Effector memory CD8-positive, alpha-beta T cell (primary cell): Measurements from ENCODE around the gene METTL25.

Experiments used
- ATAC-seq: fragments of 150-1000 bp; cut with Tn5 transposase; replicated peaks from 2 replicates; pipeline ENCODE4 v1.10.0; 2021; ENCODE audit warnings: mild to moderate bottlenecking, moderate library complexity
- DNase-seq, 3 experiments: peaks; one replicate each; pipeline ENCODE4 v3.0.0; 2021
- H3K27ac Mint-ChIP-seq, 2 donors: one replicate each; pipeline ENCODE4 v1.8.0; 2022; ENCODE audit warnings: mild to moderate bottlenecking in 2 of 2, mixed read lengths in 2 of 2, moderate library complexity in 2 of 2
- H3K27me3 Mint-ChIP-seq, 2 donors: one replicate each; pipeline ENCODE4 v1.8.0; 2022; ENCODE audit warnings: mixed read lengths in 2 of 2
- H3K36me3 Mint-ChIP-seq: one replicate; pipeline ENCODE4 v1.8.0; 2022; ENCODE audit warnings: mild to moderate bottlenecking, moderate library complexity, mixed read lengths; ENCODE audit not compliant: insufficient read depth
- H3K4me1 Mint-ChIP-seq, 2 donors: one replicate each; pipeline ENCODE4 v1.8.0; 2022; ENCODE audit warnings: low read depth in 2 of 2, mixed read lengths in 2 of 2
- H3K4me3 Mint-ChIP-seq, 2 donors: one replicate each; pipeline ENCODE4 v1.8.0; 2022; ENCODE audit warnings: mild to moderate bottlenecking in 2 of 2, mixed read lengths in 2 of 2, moderate library complexity in 2 of 2
- H3K9me3 Mint-ChIP-seq, 2 donors: one replicate each; pipeline ENCODE4 v1.8.0; 2022; ENCODE audit warnings: mixed read lengths in 2 of 2

The METTL25 gene

DNA sequence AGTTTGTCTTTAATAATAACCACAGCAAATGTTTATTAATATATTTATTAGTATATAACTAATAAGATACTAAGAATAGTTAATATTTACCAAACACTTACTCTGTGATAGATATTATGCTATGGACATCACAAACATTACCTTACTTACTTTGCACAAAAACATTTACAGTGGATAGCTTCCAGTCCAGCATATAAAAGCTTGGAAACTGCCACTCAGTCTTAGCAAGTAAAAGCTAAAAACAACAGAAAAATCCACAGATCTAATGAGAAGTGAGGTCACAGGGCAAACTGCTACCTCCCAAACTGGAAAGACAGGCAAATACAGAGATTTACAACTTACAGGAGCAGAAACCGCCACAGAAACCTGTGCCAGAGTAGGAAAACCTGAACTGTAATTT is 99.8 kb downstream of the METTL25 start:
- ATAC-seq (no peak), DNase-seq (no peak)
- Mint-ChIP-seq H3K27ac (no peak overlapping the region), H3K9me3 (no peaks in the 10 kb centered on the region), H3K36me3 (peaks cover 3% of the 10 kb centered on the region), H3K4me3 (no peak overlapping the region), H3K4me1 (no peaks in the 10 kb centered on the region), H3K27me3 (no peaks in the 10 kb centered on the region)

- Mint-ChIP-seq H3K36me3 (peaks cover 3% of the 10 kb centered on the region), H3K27ac (no peak overlapping the region), H3K4me3 (no peak overlapping the region), H3K27me3 (no peaks in the 10 kb centered on the region), H3K4me1 (peaks cover 0 to 4% of the 10 kb centered on the region in 2 donors), H3K9me3 (no peaks in the 10 kb centered on the region)
- ATAC-seq (no peak), DNase-seq (no peak)
Measured at GRCh38 chr12:82461393-82461792, 103.1 kb downstream of the METTL25 start.

GRCh38 chr12:82461836-82462235 is 103.5 kb downstream of the METTL25 start:
- H3K4me3 Mint-ChIP-seq, result no peak overlapping the region
- H3K4me1 Mint-ChIP-seq, result peaks cover 0 to 4% of the 10 kb centered on the region in 2 donors
- no peaks in the 10 kb centered on the region for H3K27me3 Mint-ChIP-seq
- H3K27ac Mint-ChIP-seq, result no peak overlapping the region
- no peak for ATAC-seq
- no peaks in the 10 kb centered on the region for H3K9me3 Mint-ChIP-seq
- H3K36me3 Mint-ChIP-seq, result peaks cover 3% of the 10 kb centered on the region
- DNase-seq, result no peak

DNA sequence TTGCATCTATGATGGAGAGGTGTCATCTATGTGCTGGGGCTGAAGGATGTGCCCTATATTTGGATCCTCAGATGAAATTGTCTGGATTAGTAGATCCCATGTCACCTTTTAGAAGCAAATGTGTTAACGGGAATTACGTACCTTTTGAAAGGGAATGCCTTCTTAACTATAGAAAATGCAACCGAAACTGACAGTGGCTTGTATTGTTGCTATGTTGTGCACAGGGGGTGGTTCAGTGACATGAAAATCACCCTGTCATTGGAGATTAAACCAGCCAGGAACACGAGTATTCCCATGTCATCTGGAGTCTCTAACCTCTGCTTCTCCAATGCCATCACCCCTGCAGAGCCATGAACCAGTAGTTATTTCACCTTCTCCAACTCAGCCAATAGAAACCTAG is 110.2 kb downstream of the METTL25 start:
- H3K27me3 Mint-ChIP-seq, result no peaks in the 10 kb centered on the region
- no peak overlapping the region for H3K27ac Mint-ChIP-seq
- H3K36me3 Mint-ChIP-seq, result no peaks in the 10 kb centered on the region
- no peak overlapping the region for H3K4me3 Mint-ChIP-seq
- peaks cover 0 to 3% of the 10 kb centered on the region in 2 donors for H3K9me3 Mint-ChIP-seq
- H3K4me1 Mint-ChIP-seq, result peaks cover 0 to 4% of the 10 kb centered on the region in 2 donors
- DNase-seq, result no peak
- ATAC-seq, result no peak

DNA sequence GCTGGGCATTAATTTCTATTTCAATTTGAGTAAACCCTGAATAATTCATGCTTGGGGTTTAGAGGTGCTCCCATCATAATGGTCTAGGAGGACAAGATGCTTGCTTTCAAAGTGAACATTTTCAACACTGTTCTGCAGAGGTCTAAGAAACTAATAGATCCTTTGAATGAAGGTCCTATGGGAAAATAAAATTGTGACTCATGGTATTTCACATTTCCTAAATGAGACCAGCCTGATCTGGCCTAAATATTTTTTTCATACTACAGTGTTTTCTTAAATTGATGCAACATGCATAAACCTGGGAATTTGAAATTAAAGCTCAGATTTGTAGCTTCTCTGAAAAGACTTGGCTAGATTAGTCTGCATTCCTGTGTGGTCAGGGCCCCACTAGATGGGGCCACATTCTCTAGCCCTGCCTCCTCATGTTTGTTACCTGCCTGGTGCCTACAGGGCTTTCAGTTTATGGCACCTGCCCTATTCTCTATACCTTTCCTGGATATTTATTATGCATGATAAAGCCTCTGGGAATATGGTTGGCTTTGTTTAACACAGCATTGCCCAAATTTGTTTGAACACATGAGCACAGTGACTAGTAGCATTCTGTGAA is 112.7 kb downstream of the METTL25 start:
- Mint-ChIP-seq H3K4me1 (no peaks in the 10 kb centered on the region), H3K9me3 (peaks cover 0 to 3% of the 10 kb centered on the region in 2 donors), H3K4me3 (no peak overlapping the region), H3K36me3 (no peaks in the 10 kb centered on the region), H3K27ac (no peak overlapping the region), H3K27me3 (no peaks in the 10 kb centered on the region)
- DNase-seq (no peak), ATAC-seq (no peak)

DNA sequence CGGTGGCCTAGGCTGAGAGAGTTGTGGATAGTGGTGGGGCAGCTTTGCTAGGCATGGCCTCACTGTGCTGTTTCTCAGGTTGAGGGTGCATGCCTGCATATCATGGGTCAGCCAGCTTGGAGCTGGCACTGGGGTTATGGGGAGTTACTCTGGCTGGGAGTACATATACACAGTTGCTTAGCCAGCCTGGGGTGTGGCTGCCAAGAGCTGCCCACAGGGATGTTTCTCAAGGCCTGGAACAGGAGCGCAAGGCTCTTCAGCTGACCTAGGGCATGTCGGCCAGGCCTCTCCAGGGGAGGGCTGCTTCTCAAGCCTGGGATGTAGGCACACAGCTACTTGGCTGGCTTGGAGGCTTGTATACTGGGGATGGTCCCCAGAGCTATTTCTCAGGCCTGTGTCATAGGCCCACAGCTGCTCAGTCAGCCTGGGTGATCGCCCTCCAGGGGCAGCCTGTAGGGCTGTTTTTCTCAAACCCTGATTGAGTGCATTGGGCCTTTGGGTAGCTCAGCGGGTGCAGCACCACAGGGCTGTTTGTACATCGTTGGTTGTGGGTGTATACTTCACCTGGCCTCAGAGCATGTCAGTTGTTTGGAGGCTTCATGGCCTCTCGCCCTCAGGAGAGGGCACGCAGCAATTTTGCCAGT is 114.9 kb downstream of the METTL25 start:
- Mint-ChIP-seq H3K27ac (no peak overlapping the region), H3K36me3 (no peaks in the 10 kb centered on the region)
- no peak for ATAC-seq

DNA sequence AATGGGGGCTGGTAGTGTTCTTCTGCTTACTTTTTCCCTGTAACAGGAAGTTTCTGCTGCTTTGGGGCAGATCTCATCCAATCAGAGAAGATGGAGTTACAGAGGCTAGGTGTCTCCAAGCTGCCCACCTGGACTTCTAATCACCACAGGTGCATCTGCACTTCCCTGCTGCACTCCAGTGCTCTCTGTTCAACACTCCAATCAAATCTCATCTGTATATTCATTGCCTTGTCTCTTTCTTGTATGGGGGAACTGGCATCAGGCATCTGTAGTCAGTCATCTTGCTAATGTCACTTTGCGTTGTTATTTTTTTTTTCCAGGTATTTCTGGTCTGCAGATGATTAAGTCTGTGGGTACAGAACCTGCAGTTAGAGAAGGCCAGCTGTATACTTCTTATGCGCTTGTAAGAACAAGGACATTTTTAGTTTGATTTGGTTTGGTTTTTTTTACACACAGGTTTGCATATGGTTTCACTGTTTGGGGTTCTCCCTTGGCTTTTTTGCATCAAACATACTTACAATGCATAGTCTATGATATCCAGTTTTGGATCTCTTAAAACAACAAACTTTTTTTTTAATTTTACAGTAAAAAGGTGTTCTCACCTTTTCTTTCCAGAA is 116.0 kb downstream of the METTL25 start:
- H3K27me3 Mint-ChIP-seq, result no peaks in the 10 kb centered on the region
- no peaks in the 10 kb centered on the region for H3K36me3 Mint-ChIP-seq
- ATAC-seq (no peak), DNase-seq (no peak)
- no peak overlapping the region for H3K4me3 Mint-ChIP-seq
- no peak overlapping the region for H3K27ac Mint-ChIP-seq
- H3K4me1 Mint-ChIP-seq, result no peaks in the 10 kb centered on the region
- peaks cover 0 to 3% of the 10 kb centered on the region in 2 donors for H3K9me3 Mint-ChIP-seq

More for the DNA sequence above, 114.9 kb downstream of the METTL25 start:
- peaks cover 0 to 3% of the 10 kb centered on the region in 2 donors for H3K9me3 Mint-ChIP-seq
- no peaks in the 10 kb centered on the region for H3K27me3 Mint-ChIP-seq
- no peak overlapping the region for H3K4me3 Mint-ChIP-seq
- H3K4me1 Mint-ChIP-seq, result no peaks in the 10 kb centered on the region
- no peak for DNase-seq

DNA sequence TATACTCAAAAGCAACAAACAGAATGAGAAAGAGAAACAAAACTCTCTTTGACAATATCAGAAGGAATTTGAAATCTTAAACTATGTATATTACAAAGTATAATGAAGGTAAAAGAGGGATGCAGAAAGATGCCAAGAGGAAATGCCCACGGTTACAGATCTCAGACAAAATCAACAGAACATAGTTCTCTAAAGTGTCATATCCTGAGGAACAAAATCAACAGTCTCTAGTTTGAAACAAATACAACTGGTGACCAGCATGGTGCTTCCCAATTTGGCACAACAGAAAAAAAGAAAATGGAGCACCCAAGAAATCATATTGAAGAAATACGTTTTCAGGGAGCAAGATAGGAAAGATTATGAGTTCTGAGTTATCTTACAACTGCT is 116.5 kb downstream of the METTL25 start:
- H3K9me3 Mint-ChIP-seq, result peaks cover 0 to 3% of the 10 kb centered on the region in 2 donors
- no peak overlapping the region for H3K27ac Mint-ChIP-seq

GRCh38 chr12:82475211-82475610 is 116.9 kb downstream of the METTL25 start:
- Mint-ChIP-seq H3K27me3 (no peaks in the 10 kb centered on the region), H3K27ac (no peak overlapping the region), H3K4me3 (no peak overlapping the region), H3K9me3 (peaks cover 0 to 3% of the 10 kb centered on the region in 2 donors), H3K36me3 (no peaks in the 10 kb centered on the region), H3K4me1 (no peaks in the 10 kb centered on the region)
- ATAC-seq, result no peak
- no peak for DNase-seq

More for the DNA sequence above, 116.5 kb downstream of the METTL25 start:
- ATAC-seq (no peak), DNase-seq (no peak)
- H3K27me3 Mint-ChIP-seq, result no peaks in the 10 kb centered on the region
- no peaks in the 10 kb centered on the region for H3K4me1 Mint-ChIP-seq
- no peaks in the 10 kb centered on the region for H3K36me3 Mint-ChIP-seq
- H3K4me3 Mint-ChIP-seq, result no peak overlapping the region

DNA sequence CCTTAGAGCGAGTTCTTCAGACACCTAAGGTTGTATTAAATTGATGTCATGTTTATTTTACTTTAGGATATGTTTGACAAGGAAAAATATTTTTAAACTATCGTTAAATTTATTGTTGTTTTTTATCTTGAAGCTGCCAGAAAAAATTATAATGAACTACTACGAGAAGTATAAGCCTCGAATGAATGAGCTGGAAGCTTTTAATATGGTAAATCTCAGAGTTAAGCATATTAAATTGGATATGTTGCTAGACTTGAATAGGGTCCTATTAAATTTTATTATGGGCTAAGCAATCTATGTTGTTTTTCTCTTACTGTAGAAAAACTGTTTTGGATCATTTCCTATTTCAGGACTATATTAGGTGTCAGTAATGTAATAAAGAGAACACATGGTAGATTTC is 118.2 kb downstream of the METTL25 start:
- H3K9me3 Mint-ChIP-seq, result peaks cover 0 to 3% of the 10 kb centered on the region in 2 donors
- ATAC-seq (no peak), DNase-seq (no peak)
- no peak overlapping the region for H3K4me3 Mint-ChIP-seq
- no peaks in the 10 kb centered on the region for H3K36me3 Mint-ChIP-seq
- H3K4me1 Mint-ChIP-seq, result no peaks in the 10 kb centered on the region
- H3K27ac Mint-ChIP-seq, result no peak overlapping the region
- no peaks in the 10 kb centered on the region for H3K27me3 Mint-ChIP-seq

- ATAC-seq (no peak), DNase-seq (no peak)
- Mint-ChIP-seq H3K36me3 (no peaks in the 10 kb centered on the region), H3K27me3 (no peaks in the 10 kb centered on the region), H3K4me1 (no peaks in the 10 kb centered on the region), H3K9me3 (peaks cover 0 to 5% of the 10 kb centered on the region in 2 donors), H3K27ac (no peak overlapping the region), H3K4me3 (no peak overlapping the region)
Measured at GRCh38 chr12:82479511-82479910, 121.2 kb downstream of the METTL25 start.

DNA sequence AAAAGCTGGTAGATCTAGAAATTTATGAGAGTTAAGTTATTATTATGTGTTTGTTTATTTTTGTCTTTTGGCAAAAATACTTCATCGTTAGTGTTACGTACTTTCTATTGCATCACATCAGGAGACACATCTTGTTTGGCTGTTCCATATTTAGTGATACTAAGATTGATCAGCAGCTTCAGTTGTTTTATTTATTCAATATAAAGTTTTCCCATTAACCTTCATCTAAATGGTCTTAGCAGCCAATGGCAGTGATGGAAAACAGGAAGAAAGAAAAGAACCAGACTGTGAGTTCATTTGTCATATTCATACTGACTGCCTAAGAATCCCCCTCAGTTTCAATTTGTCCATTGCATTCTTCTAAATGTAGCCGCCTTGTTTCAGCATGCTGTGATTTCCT is 122.3 kb downstream of the METTL25 start:
- peaks cover 5 to 7% of the 10 kb centered on the region in 2 donors for H3K9me3 Mint-ChIP-seq
- H3K27me3 Mint-ChIP-seq, result no peaks in the 10 kb centered on the region
- no peak overlapping the region for H3K27ac Mint-ChIP-seq
- no peaks in the 10 kb centered on the region for H3K4me1 Mint-ChIP-seq
- no peak for DNase-seq
- H3K4me3 Mint-ChIP-seq, result no peak overlapping the region
- ATAC-seq, result no peak
- H3K36me3 Mint-ChIP-seq, result peaks cover 4% of the 10 kb centered on the region

- DNase-seq (no peak), ATAC-seq (no peak)
- Mint-ChIP-seq H3K27ac (no peak overlapping the region), H3K36me3 (peaks cover 5% of the 10 kb centered on the region), H3K9me3 (peaks cover 6 to 7% of the 10 kb centered on the region in 2 donors), H3K4me3 (no peak overlapping the region), H3K27me3 (no peaks in the 10 kb centered on the region), H3K4me1 (no peaks in the 10 kb centered on the region)
Measured at GRCh38 chr12:82481954-82482353, 123.6 kb downstream of the METTL25 start.
